BE2C (cell line): Measurements from ENCODE around the gene C20orf204.

Experiments used
- DNase-seq: peaks from one replicate; pipeline ENCODE4 v3.0.0-alpha.2; 2020
- H3K27me3 ChIP-seq: fragments of 250-450 bp; sonication (Bioruptor Pico); 2 replicates; pipeline ENCODE4 v1.5.1; 2020; ENCODE audit warnings: mild to moderate bottlenecking
- H3K36me3 ChIP-seq: fragments of 250-450 bp; sonication (Bioruptor Pico); 2 replicates; pipeline ENCODE4 v1.5.1; 2020; ENCODE audit warnings: mild to moderate bottlenecking
- H3K4me1 ChIP-seq: fragments of 250-450 bp; sonication (Bioruptor Pico); 2 replicates; pipeline ENCODE4 v1.5.1; 2020
- H3K4me3 ChIP-seq: 2 replicates; pipeline ENCODE4 v1.5.1; 2011; ENCODE audit warnings: low read depth, low read length
- H3K9me3 ChIP-seq: fragments of 250-450 bp; sonication (Bioruptor Pico); 2 replicates; pipeline ENCODE4 v1.5.1; 2020
- TF ChIP-seq, protein P1 (sequence below): IDR thresholded peaks from 2 replicates; pipeline ENCODE4 v1.5.1; 2012; ENCODE audit warnings: mild to moderate bottlenecking, low read depth, low read length

Gene C20orf204

DNA sequence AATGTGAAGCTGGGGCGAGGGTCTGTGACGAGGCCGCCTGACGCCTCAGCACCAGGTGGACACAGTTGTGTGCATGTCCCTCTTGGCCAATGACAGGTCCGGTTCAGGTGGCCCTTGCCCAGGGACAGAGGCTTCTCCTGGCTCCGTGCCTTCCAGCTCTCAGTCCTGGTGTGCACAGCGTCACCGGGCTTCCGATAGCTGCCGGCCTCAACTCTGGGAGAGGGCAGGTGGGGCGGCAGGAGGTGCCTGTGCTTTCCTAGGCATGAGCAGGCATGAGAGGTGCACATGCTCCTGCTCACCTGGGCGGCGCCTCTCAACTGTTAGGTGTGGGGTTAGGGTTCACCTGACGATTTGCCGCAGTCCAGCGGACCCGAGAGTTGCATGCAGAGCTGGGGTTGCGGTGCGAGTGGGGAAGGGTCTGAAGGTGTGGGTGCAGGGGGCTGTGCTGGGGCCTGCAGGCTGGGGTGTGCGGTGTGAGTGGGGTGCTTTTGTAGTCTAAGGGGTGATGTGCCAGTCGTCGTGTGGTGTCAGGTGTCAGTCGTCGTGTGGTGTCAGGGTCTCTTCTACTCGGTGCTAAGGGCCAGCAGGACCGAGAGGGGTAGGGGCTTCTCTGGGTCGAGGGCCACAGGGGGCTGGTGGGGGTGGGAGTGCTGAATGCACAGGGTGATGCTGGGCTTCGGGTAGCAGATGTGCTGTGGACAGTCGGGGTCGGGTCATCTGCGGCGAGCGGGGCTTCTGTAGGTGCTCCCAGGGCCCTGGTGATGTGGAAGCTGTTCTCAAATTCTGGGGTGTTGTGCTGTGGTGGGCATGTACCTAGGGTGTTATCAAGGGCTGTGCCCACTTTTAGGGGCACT, 17.2 kb downstream of the C20orf204 start:
- peaks cover 50% of the 10 kb centered on the region for H3K4me1 ChIP-seq
- no peak for DNase-seq
- TF ChIP-seq, protein P1, sequence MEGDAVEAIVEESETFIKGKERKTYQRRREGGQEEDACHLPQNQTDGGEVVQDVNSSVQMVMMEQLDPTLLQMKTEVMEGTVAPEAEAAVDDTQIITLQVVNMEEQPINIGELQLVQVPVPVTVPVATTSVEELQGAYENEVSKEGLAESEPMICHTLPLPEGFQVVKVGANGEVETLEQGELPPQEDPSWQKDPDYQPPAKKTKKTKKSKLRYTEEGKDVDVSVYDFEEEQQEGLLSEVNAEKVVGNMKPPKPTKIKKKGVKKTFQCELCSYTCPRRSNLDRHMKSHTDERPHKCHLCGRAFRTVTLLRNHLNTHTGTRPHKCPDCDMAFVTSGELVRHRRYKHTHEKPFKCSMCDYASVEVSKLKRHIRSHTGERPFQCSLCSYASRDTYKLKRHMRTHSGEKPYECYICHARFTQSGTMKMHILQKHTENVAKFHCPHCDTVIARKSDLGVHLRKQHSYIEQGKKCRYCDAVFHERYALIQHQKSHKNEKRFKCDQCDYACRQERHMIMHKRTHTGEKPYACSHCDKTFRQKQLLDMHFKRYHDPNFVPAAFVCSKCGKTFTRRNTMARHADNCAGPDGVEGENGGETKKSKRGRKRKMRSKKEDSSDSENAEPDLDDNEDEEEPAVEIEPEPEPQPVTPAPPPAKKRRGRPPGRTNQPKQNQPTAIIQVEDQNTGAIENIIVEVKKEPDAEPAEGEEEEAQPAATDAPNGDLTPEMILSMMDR, result no peak
- H3K4me3 ChIP-seq, result no peak overlapping the region
- no peaks in the 10 kb centered on the region for H3K36me3 ChIP-seq
- H3K9me3 ChIP-seq, result no peaks in the 10 kb centered on the region
- H3K27me3 ChIP-seq, result peaks cover 6% of the 10 kb centered on the region

DNA sequence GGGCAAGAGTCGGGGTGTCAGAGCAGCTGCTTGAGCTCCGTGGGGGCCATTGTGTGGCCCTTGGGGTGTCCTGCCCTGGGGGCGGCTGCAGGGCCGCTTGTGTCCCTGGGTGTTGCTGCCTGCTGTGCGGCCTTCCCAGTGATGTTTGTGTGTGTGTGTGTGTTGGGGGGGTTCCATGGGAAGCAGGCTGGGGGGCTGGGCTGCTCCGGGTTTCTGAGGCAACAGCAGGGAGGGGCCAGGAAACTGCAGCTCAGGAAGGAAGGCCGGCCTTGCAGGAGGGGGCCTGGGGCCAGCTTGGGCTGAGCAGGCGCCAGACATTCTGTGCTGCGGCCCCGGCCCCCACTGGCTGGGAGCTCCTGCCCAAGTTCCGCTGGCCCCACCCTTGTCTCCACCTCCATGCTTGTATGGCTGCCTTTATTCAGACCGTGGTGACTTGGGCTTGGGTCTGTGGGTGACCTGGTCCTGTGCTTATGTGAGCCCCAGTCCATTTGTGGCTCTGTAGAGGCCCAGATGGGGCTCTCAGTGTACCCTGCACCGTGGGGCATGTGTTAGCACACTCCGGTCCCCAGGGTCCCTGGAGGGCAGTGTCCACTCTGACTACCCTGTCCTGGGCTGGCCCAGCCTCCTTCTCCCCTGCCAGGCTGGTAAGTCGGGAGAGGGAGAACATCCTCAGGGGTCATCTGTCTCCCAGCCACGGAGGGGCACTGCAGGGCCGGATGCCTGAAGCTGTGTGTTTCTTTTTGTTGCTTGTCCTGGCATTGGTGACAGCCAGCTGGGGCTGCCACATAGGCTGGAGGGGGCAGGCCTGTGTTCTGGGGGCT, 18.1 kb downstream of the C20orf204 start:
- Histone ChIP-seq H3K36me3 (no peaks in the 10 kb centered on the region), H3K9me3 (no peaks in the 10 kb centered on the region), H3K4me3 (peak overlapping the region; percentile 28; the same call in 1 of the 2 replicates), H3K4me1 (peaks cover 50% of the 10 kb centered on the region), H3K27me3 (no peaks in the 10 kb centered on the region)
- TF ChIP-seq, protein P1, result peak; percentile 64
- peak; percentile 81 for DNase-seq

DNA sequence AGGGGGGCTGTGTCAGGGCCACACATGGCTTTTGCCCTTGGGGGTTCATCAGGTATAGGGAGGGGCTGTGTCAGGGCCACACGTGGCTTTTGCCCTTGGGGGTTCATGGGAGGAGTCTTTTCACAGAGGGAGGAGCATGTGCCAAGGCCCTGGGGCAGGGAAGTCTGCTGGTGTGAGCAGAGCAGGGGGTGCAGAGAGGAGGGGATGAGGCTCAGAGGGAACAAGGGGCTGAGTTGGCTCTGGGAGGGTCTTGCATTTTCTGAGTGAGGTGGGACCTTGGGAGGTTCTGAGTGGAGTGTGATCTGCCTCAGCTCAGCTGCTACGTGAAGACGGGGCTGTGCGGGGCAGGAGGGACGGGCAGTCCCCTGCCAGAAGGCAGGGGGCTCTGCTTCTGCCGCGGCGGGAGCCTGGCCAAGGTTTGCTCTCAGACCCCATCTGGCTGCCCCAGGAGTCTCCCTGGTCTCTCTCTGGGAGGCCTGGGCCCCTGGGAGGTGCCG, 19.5 kb downstream of the C20orf204 start:
- peaks cover 48% of the 10 kb centered on the region for H3K4me1 ChIP-seq
- H3K4me3 ChIP-seq, result no peak overlapping the region
- no peak for DNase-seq
- TF ChIP-seq, protein P1, result no peak
- H3K9me3 ChIP-seq, result no peaks in the 10 kb centered on the region
- H3K27me3 ChIP-seq, result no peaks in the 10 kb centered on the region
- no peaks in the 10 kb centered on the region for H3K36me3 ChIP-seq

DNA sequence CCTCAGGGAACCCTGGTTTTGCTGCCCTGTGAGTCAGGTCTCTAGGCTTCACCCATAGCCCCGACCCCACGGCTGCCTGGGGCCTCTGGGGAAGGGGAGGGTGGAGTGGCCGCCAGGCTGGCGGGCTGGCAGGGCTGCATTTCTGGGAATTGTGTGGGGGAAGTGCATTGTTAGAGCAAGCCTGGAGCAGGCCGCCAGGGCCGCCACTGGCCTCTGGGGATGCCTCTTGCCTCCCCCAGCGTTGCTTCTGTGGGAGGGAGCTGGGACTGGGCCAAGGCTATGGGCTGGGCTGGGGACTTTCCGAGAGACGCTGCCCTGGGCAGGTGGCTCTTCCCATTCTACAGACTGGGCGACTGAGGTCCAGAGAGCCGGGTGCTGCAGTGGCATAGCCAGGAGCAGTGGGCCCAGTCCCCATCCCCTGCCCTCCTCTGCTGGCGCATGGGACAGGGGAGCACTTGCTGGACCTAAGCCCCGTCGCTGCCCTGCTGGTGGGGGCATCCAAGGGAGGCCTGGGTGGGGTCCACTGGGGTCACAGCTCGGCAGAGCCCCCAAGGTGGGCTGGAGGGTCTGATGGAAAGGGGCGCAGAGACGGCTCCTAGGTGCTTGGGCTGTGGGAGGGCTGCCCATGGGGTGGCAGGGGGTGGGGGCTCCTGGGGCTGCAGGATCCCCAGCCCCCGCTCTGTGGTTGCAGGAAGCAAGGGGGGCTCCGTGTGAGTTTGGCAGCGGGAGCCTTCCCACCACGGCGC, 20.1 kb downstream of the C20orf204 start:
- no peaks in the 10 kb centered on the region for H3K27me3 ChIP-seq
- H3K4me3 ChIP-seq, result no peak overlapping the region
- DNase-seq, result peak; percentile 87
- peaks cover 48% of the 10 kb centered on the region for H3K4me1 ChIP-seq
- TF ChIP-seq, protein P1, result no peak
- H3K36me3 ChIP-seq, result no peaks in the 10 kb centered on the region
- no peaks in the 10 kb centered on the region for H3K9me3 ChIP-seq

DNA sequence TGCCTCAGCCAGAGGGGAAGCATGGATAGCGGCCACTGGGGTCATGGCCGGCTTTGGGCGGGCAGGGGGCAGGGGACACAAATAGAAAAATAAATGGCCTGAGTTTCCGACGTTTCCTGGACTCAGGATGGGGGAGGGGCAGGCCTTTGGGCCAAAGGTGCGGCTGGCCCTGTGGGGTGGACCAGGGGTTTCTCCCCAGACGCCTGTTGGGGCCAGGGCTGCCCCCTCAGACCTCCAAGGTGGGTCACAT, 20.6 kb downstream of the C20orf204 start:
- Histone ChIP-seq H3K36me3 (no peaks in the 10 kb centered on the region), H3K9me3 (no peaks in the 10 kb centered on the region), H3K4me3 (no peak overlapping the region), H3K4me1 (peaks cover 44% of the 10 kb centered on the region), H3K27me3 (no peaks in the 10 kb centered on the region)
- DNase-seq, result no peak
- TF ChIP-seq, protein P1, result no peak
